Stomach (tissue), 9 donors: ENCODE measurements around the gene THADA. TPM values are rescaled to one million over a fixed set of nuclear protein-coding genes. Genes with fewer than 3 reads are reported as not detected.

Experiments
- DNase-seq, 2 donors: peaks; one replicate each; pipeline versions ENCODE4 v3.0.0 to v3.0.0-alpha.2; 2013 to 2019
- H3K27ac ChIP-seq, 5 donors: fragments of 200-600 bp in 4 of 5; sonication (generic) in 4 of 5; one replicate each; pipeline ENCODE4 v1.5.1; 2013 to 2019; ENCODE audit warnings: mild to moderate bottlenecking in 1 of 5, moderate library complexity in 1 of 5
- H3K27me3 ChIP-seq, 3 donors: fragments of 200-600 bp; sonication (generic); one replicate each; pipeline ENCODE4 v1.5.1; 2017 to 2019; ENCODE audit warnings: mixed run types in 1 of 3
- H3K36me3 ChIP-seq, 4 donors: fragments of 200-600 bp; sonication (generic); 1 replicate in 3 of 4; 2 replicates in 1 of 4; pipeline ENCODE4 v1.5.1; 2016 to 2019
- H3K4me1 ChIP-seq, 4 donors: fragments of 200-600 bp; sonication (generic); one replicate each; pipeline ENCODE4 v1.5.1; 2016 to 2019
- H3K4me3 ChIP-seq, 4 donors: fragments of 200-600 bp; sonication (generic) in 3 of 4; one replicate each; pipeline ENCODE4 v1.5.1; 2016 to 2019; ENCODE audit warnings: mild to moderate bottlenecking in 1 of 4
- H3K9me3 ChIP-seq, 4 donors: fragments of 200-600 bp; sonication (generic); one replicate each; pipeline ENCODE4 v1.5.1; 2016 to 2019
- CTCF ChIP-seq, 7 experiments: fragments of 450-650 bp in 4 of 7; fragments of 200-600 bp in 3 of 7; sonication (generic) in 3 of 7; IDR thresholded peaks; one replicate each; pipeline ENCODE4 v1.5.1; 2016 to 2019; ENCODE audit warnings: antibody characterized with exemption in 7 of 7, control low read depth in 2 of 7, mild to moderate bottlenecking in 1 of 7
- EP300 ChIP-seq: sonication (generic); formaldehyde crosslinking; IDR thresholded peaks from one replicate; pipeline ENCODE4 v1.6.1; 2017; ENCODE audit warnings: antibody characterized with exemption
- POLR2A ChIP-seq, 4 donors: fragments of 450-650 bp; IDR thresholded peaks; one replicate each; pipeline ENCODE4 v1.6.1; 2016; ENCODE audit warnings: antibody characterized with exemption in 4 of 4, control low read depth in 2 of 4, mild to moderate bottlenecking in 1 of 4, moderate library complexity in 1 of 4
- POLR2AphosphoS5 ChIP-seq, 3 donors: sonication (generic); formaldehyde crosslinking; IDR thresholded peaks; one replicate each; pipeline ENCODE4 v1.6.1; 2016; ENCODE audit warnings: antibody characterized with exemption in 3 of 3
- WGBS, 5 donors: extraction: QIAGEN DNeasy Blood & Tissue Kit in 3 of 5; methylation state at CpG; one replicate each; pipeline versions ENCODE4 v1.1.5 to v1.1.7; 2013 to 2018; 5-methylcytosine and 5-hydroxymethylcytosine counted together
- intact Hi-C: fragments of 100-400 bp; cut with DNase I; formaldehyde crosslinking; loops from one replicate; pipeline ENCODE4 v1.15.1; 2023; ENCODE audit warnings: low total_unique reads
- polyA plus RNA-seq, 3 donors: library from polyadenylated mRNA; stranded (reverse); fragments of 200-250 nt; gene quantifications; one replicate each; pipeline ENCODE4 v1.2.3, GENCODE V29; 2013
- total RNA-seq, 5 donors: library from RNA; depleted of rRNA; stranded (reverse); fragments of >200 nt; gene quantifications; one replicate each; pipeline versions ENCODE4 v1.1.0 to v1.2.3, GENCODE V29; 2014 to 2016
- donor health status: healthy with polysubstance abuse.
- donor health status: Bipolar disorder and iron deficiency.
- donor health status: healthy.

THADA gene
- total and polyA plus RNA-seq, 8 donors = 8.0 to 109 (median 31.9) TPM

- intact Hi-C loops = no loop called here
- H3K27ac ChIP-seq = no peak overlapping the region
- TF ChIP-seq POLR2A (IDR thresholded peaks at IDR 0.05) = no peak
- no peak for TF ChIP-seq EP300
- no peak for TF ChIP-seq CTCF (IDR thresholded peaks at IDR 0.05)
- TF ChIP-seq POLR2AphosphoS5 (IDR thresholded peaks at IDR 0.05) = no peak
- H3K9me3 ChIP-seq = no peaks in the 10 kb centered on the region
- H3K4me3 ChIP-seq = no peak overlapping the region
- no peaks in the 10 kb centered on the region for H3K36me3 ChIP-seq
- WGBS, 5 donors = 72 to 78% (median 74%) methylated on average over 5 of the region's 5 CpGs
- DNase-seq = no peak
- no peaks in the 10 kb centered on the region for H3K27me3 ChIP-seq
- peaks cover 10 to 26% (median 18%) of the 10 kb centered on the region in 4 donors for H3K4me1 ChIP-seq
These were observed 386.6 kb downstream of the THADA start for GRCh38 chr2:43209204-43209717.

- intact Hi-C loops = no loop called here
- no peaks in the 10 kb centered on the region for H3K27me3 ChIP-seq
- TF ChIP-seq POLR2AphosphoS5 (IDR thresholded peaks at IDR 0.05) = peak in 1 of 3 donors; percentile 5
- TF ChIP-seq POLR2A (IDR thresholded peaks at IDR 0.05) = no peak
- DNase-seq = no peak
- H3K36me3 ChIP-seq = no peaks in the 10 kb centered on the region
- no peaks in the 10 kb centered on the region for H3K9me3 ChIP-seq
- WGBS, 5 donors = 72 to 83% (median 76%) methylated on average over 9 of the region's 9 CpGs
- peaks cover 10 to 26% (median 18%) of the 10 kb centered on the region in 4 donors for H3K4me1 ChIP-seq
- no peak overlapping the region for H3K4me3 ChIP-seq
- H3K27ac ChIP-seq = no peak overlapping the region
These were observed 388.1 kb downstream of the THADA start for GRCh38 chr2:43207553-43208300.

- Histone ChIP-seq H3K4me1 (peaks cover 10 to 28% (median 18%) of the 10 kb centered on the region in 4 donors), H3K27ac (no peak overlapping the region), H3K36me3 (no peaks in the 10 kb centered on the region), H3K27me3 (no peaks in the 10 kb centered on the region), H3K9me3 (no peaks in the 10 kb centered on the region), H3K4me3 (no peak overlapping the region)
- intact Hi-C loops = no loop called here
- TF ChIP-seq EP300 (no peak), POLR2AphosphoS5 (IDR thresholded peaks at IDR 0.05) (no peak), CTCF (IDR thresholded peaks at IDR 0.05) (no peak), POLR2A (IDR thresholded peaks at IDR 0.05) (no peak)
- no peak for DNase-seq
- WGBS, 5 donors = 94 to 98% (median 97%) methylated on average over 7 of the region's 7 CpGs
These were observed 389.2 kb downstream of the THADA start for GRCh38 chr2:43206602-43207001.

GRCh38 chr2:43203373-43203772, 392.5 kb downstream of the THADA start:
- WGBS, 5 donors = 90 to 96% (median 93%) methylated on average over 11 of the region's 11 CpGs
- TF ChIP-seq POLR2AphosphoS5 (IDR thresholded peaks at IDR 0.05) (no peak), EP300 (no peak), CTCF (IDR thresholded peaks at IDR 0.05) (no peak), POLR2A (IDR thresholded peaks at IDR 0.05) (no peak)
- intact Hi-C loops = no loop called here
- Histone ChIP-seq H3K4me3 (no peak overlapping the region), H3K9me3 (no peaks in the 10 kb centered on the region), H3K27me3 (no peaks in the 10 kb centered on the region), H3K4me1 (peaks cover 9 to 18% (median 10%) of the 10 kb centered on the region in 4 donors), H3K27ac (no peak overlapping the region), H3K36me3 (no peaks in the 10 kb centered on the region)
- DNase-seq = no peak

GRCh38 chr2:43202289-43202688, 393.5 kb downstream of the THADA start:
- Histone ChIP-seq H3K4me1 (peaks cover 9 to 20% (median 10%) of the 10 kb centered on the region in 4 donors), H3K36me3 (no peaks in the 10 kb centered on the region), H3K9me3 (no peaks in the 10 kb centered on the region), H3K27ac (no peak overlapping the region), H3K27me3 (no peaks in the 10 kb centered on the region), H3K4me3 (no peak overlapping the region)
- intact Hi-C loops = no loop called here
- WGBS, 5 donors = 48 to 77% (median 66%) methylated on average over 2 of the region's 2 CpGs
- no peak for TF ChIP-seq EP300
- TF ChIP-seq POLR2A (IDR thresholded peaks at IDR 0.05) = no peak
- TF ChIP-seq CTCF (IDR thresholded peaks at IDR 0.05) = no peak
- TF ChIP-seq POLR2AphosphoS5 (IDR thresholded peaks at IDR 0.05) = no peak
- no peak for DNase-seq
